ENCODE data around the gene P4HA3. TPM values are rescaled to one million over a fixed set of nuclear protein-coding genes. Genes with fewer than 3 reads are reported as not detected.
A peak's percentile ranks its signal among the peaks of the same experiment; 100 is the strongest.

Gene P4HA3
- total and polyA plus RNA-seq, 9 of the 15 experiments (the other 6 are each of a cell fraction or from before 2014, with no cell fraction given): 0.01 to 0.03 TPM; not detected in 7

GRCh38 chr11:74288161-74288560, 23.3 kb downstream of the P4HA3 start (continued):
- no peak for TF ChIP-seq HMG20B (CRISPR knock-in tag; IDR thresholded peaks at IDR 0.05)
- no peak for TF ChIP-seq NR2C2 (CRISPR knock-in tag; IDR thresholded peaks at IDR 0.05)
- TF ChIP-seq NR2C2 (tag; IDR thresholded peaks at IDR 0.05): no peak
- TF ChIP-seq ATF3 (IDR thresholded peaks at IDR 0.05): 0 out of 2 replicates have a peak, but pooled peaks have one; percentile 29
- no peak for TF ChIP-seq ATF3 (CRISPR knock-in tag; conservative IDR thresholded peaks at IDR 0.05)
- TF ChIP-seq SAFB (IDR thresholded peaks at IDR 0.05; ENCODE audit: borderline replicate concordance, low read depth, low read length): no peak
- no peak for TF ChIP-seq ZNF408 (CRISPR knock-in tag; IDR thresholded peaks at IDR 0.05; ENCODE audit: low read depth)
- TF ChIP-seq HDAC2 (IDR thresholded peaks at IDR 0.05): peak; percentile 82
- TF ChIP-seq RHOXF2B (CRISPR knock-in tag; conservative IDR thresholded peaks at IDR 0.05): no peak
- no peak for TF ChIP-seq SIX5 (IDR thresholded peaks at IDR 0.05; ENCODE audit: borderline replicate concordance in 1 of 2, insufficient read depth in 1 of 2, low read depth in 1 of 2, low read length in 2 of 2)
- TF ChIP-seq HDAC6 (IDR thresholded peaks at IDR 0.05; ENCODE audit: low read depth, low read length): no peak
- no peak for TF ChIP-seq NCOA1 (IDR thresholded peaks at IDR 0.05; ENCODE audit: low read depth)
- no peak for TF ChIP-seq ZNF184 (CRISPR knock-in tag; IDR thresholded peaks at IDR 0.05)
- TF ChIP-seq FUS (optimal IDR thresholded peaks at IDR 0.05; ENCODE audit: low read depth, low read length): no peak
- TF ChIP-seq MAFG (tag; conservative IDR thresholded peaks at IDR 0.05): peak; percentile 86
- no peak for TF ChIP-seq MLLT1 (IDR thresholded peaks at IDR 0.05)
- TF ChIP-seq USF2 (CRISPR knock-in tag; IDR thresholded peaks at IDR 0.05): no peak
- TF ChIP-seq CBFA2T2 (conservative IDR thresholded peaks at IDR 0.05): peak; percentile 21; the same call in 1 of the 2 replicates
- TF ChIP-seq RBM15 (IDR thresholded peaks at IDR 0.05; ENCODE audit: insufficient read depth, low read length): no peak
- no peak for TF ChIP-seq PATZ1 (CRISPR knock-in tag; IDR thresholded peaks at IDR 0.05; ENCODE audit: borderline replicate concordance)
- no peak for TF ChIP-seq ZMIZ1 (IDR thresholded peaks at IDR 0.05; ENCODE audit: low read depth in 2 of 2, low read length in 2 of 2)
- TF ChIP-seq STAT5B (CRISPR knock-in tag; IDR thresholded peaks at IDR 0.05): no peak
